ENCODE measurements around the gene KRTAP5-2. TPM values are rescaled to one million over a fixed set of nuclear protein-coding genes. Genes with fewer than 3 reads are reported as not detected.
"Not testable (repeated sequence)": the region's sequence is repeated elsewhere in the genome, so short reads cannot be mapped to it uniquely, and the experiment has no call there.

The KRTAP5-2 gene
- total RNA-seq, 1 donor from 2014 or later, result not detected

GRCh38 chr11:1592628-1593027 is 5.5 kb downstream of the KRTAP5-2 start:
- intact Hi-C loops (cut with micrococcal nuclease), result no loop called here

GRCh38 chr11:1589996-1590395 is 8.1 kb downstream of the KRTAP5-2 start:
- intact Hi-C loops (cut with micrococcal nuclease), result loop anchor here (1.0 kb wide), 1 partner anchor 16 kb away; no protein-coding TSS in a partner anchor

- intact Hi-C loops (cut with micrococcal nuclease), result loop anchor here (1.0 kb wide), 1 partner anchor 15 kb away; no protein-coding TSS in a partner anchor
These were observed 8.7 kb downstream of the KRTAP5-2 start for GRCh38 chr11:1589191-1589963.

GRCh38 chr11:1586699-1587098 is 11.4 kb downstream of the KRTAP5-2 start:
- intact Hi-C loops (cut with micrococcal nuclease), result no loop called here

DNA sequence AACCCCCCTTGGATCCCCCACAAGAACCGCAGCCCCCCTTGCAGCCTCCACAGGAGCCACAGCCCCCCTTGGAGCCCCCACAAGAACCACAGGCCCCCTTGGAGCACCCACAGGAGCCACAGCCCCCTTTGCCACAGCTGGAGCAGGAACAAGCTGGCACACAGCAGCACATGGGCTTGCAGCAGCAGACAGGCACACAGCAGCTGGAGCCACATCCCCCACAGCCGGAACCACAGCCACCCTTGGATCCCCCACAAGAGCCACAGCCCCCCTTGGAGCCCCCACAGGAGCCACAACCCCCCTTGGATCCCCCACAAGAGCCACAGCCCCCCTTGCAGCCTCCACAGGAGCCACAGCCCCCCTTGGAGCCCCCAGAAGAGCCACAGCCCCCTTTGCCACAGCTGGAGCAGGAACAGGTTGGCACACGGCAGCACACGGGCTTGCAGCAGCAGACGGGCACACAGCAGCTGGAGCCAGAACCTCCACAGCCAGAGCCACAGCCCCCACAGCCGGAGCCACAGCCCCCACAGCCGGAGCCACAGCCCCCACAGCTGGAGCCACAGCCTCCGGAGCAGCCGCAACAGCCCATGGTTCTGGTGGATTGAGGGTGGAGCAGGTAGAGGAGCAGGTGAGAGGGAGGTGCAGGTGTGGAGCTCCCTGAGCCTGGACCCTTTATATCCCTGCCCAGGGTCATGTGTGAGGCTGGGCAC is 13.3 kb downstream of the KRTAP5-2 start, which contains the start of gene KRTAP5-1:
Gene KRTAP5-1 (minus strand): TSS at position 623 of the 710 bp plus-strand sequence. CDS start 34 bp downstream, at position 589.
- intact Hi-C loops (cut with micrococcal nuclease), result not testable (repeated sequence)

DNA sequence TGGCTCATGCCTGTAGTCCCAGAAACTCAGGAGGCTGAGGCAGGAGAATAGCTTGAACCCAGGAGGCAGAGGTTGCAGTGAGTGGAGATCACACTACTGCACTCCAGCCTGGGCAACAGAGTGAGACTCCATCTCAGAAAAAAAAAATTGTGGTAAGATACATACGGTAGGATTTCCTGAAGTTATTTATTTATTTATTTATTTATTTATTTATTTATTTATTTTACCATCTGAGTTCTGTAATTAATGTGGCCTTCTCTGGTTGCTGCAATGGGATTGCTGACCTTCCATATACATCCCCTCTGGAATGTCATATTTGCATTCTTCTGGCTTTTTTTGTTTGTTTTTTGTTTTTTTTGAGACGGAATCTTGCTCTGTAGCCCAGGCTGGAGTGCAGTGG is 15.2 kb downstream of the KRTAP5-2 start:
- intact Hi-C loops (cut with micrococcal nuclease), result not testable (repeated sequence)

GRCh38 chr11:1581976-1582375 is 16.1 kb downstream of the KRTAP5-2 start:
- intact Hi-C loops (cut with micrococcal nuclease), result no loop called here

DNA sequence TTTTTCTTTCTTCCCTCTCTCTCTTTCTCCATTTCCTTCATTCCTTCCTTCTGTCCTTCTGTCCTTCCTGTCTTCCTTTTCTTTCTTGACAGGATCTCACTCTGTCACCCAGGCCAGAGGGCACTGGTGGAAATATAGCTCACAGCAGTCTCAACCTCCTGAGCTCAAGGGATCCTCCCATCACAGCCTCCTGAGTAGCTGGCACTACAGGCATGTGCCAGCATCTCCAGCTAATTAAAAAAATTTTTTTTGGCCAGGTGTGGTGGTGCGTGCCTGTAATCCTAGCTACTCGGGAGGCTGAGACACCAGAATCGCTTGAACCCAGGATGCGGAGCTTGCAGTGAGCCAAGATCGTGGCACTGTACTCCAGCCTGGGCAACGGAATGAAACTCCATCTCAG is 21.3 kb downstream of the KRTAP5-2 start:
- intact Hi-C loops (cut with micrococcal nuclease), result loop anchor here (10.0 kb wide), 1 partner anchor 462 kb away; no protein-coding TSS in a partner anchor

DNA sequence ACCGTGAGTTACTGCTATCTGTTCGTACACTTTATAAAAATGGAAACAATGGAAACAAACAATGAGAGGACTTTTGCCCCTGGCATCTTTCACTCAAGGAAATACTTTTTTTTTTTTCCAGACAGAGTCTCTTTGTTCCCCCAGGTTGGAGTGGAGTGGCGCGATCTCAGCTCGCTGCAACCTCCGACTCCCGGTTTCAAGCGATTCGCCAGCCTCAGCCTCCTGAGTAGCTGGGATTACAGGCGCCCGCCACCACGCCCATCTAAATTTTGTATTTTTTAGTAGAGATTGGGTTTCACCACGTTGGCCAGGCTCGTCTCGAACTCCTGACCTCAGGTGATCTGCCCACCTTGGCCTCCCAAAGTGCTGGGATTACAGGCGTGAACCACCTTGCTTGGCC is 22.3 kb downstream of the KRTAP5-2 start:
- intact Hi-C loops (cut with micrococcal nuclease), result loop anchor here (10.0 kb wide), 1 partner anchor 461 kb away; no protein-coding TSS in a partner anchor

GRCh38 chr11:1574933-1575242 is 23.2 kb downstream of the KRTAP5-2 start:
- intact Hi-C loops (cut with micrococcal nuclease), result loop anchor here (1.0 to 10.0 kb wide), 7 partner anchors 14 to 648 kb away; partner anchors contain the start of genes AP2A2 and TOLLIP

GRCh38 chr11:1574238-1574932 is 23.7 kb downstream of the KRTAP5-2 start:
- intact Hi-C loops (cut with micrococcal nuclease), result loop anchor here (1.0 to 10.0 kb wide), 7 partner anchors 15 to 647 kb away; partner anchors contain the start of genes AP2A2 and TOLLIP

- intact Hi-C loops (cut with micrococcal nuclease), result loop anchor here (1.0 to 10.0 kb wide), 8 partner anchors 15 to 647 kb away; partner anchors contain the start of genes AP2A2, BRSK2 and TOLLIP
These were observed 24.2 kb downstream of the KRTAP5-2 start for GRCh38 chr11:1573903-1574237.

DNA sequence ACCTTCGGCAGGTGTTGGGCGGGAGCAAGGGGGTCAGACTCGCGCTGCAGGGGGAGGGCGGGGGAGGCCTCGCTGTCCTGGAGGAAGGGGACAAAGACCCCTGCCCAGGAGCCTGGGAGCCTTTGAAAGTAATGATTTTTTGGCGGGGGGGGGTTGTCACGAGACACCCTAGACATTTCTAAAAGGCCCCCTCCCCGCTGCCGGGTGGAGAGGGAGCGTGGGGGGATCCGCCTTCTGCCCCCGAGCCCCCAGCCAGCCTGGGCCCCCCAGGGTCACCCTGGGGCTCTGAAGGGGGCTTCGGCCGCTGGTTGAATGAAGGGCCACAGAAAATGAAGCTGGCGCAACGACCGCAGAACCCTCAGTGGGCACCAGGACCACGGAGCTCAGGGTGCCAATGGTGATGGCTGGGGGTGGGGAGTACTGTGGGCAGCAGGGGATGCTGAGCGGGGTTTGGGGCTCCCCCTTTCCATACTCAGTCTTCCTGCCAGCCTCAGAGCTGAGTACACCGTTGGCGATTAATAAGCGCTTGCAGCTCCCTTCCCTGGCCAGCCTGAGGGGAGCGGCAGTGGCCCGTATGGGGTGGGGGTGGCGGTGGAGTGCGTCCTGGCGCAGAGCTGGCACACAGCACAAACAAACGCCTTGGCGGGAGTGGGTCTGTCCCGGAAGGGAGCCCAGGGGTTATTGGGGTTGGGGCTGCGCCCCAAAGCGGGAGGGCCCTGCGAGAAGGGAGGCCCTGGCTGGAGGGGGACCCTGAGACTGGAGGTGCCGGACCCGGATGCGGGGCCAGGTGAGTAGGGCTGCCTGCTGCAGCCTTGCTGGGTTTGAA is 24.8 kb downstream of the KRTAP5-2 start:
- intact Hi-C loops (cut with micrococcal nuclease), result loop anchor here (2.0 to 10.0 kb wide), 4 partner anchors 184 to 646 kb away; partner anchors contain the start of genes AP2A2, BRSK2 and TOLLIP

- intact Hi-C loops (cut with micrococcal nuclease), result loop anchor here (2.0 to 10.0 kb wide), 4 partner anchors 184 to 645 kb away; partner anchors contain the start of genes AP2A2, BRSK2 and TOLLIP
These were observed 25.7 kb downstream of the KRTAP5-2 start, which contains the start of gene DUSP8 for GRCh38 chr11:1572197-1573076. TSS of gene DUSP8 (minus strand) at chr11:1572271. CDS start at chr11:1565826, 6,445 bp downstream.

DNA sequence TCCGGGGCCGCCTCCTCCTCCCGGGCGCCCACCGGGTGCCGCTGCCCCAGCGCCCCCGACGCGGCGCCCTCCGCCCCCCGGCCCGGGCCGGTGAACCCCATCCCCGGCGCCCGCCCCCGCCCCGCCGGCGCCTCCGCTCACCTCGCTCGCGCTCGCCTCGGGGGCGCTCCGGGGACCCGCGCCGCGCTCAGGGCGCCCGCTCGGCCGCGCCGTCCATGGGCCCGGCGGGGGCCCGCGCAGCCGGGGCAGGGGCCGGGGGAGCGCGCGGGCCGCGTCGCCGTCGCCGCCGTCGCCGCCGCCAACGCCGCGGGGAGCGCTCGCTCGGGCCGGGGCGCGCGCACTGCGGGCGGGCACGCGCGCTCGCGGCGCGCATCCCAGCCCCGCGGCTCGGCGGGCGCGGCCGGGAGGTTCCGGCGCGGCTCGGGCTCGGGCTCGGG is 26.3 kb downstream of the KRTAP5-2 start:
- intact Hi-C loops (cut with micrococcal nuclease), result loop anchor here (2.0 to 10.0 kb wide), 4 partner anchors 183 to 644 kb away; partner anchors contain the start of genes AP2A2, BRSK2 and TOLLIP

- intact Hi-C loops (cut with micrococcal nuclease), result loop anchor here (5.0 to 10.0 kb wide), 3 partner anchors 264 to 644 kb away; partner anchors contain the start of genes AP2A2 and TOLLIP
These were observed 27.0 kb downstream of the KRTAP5-2 start for GRCh38 chr11:1570896-1571759.

DNA sequence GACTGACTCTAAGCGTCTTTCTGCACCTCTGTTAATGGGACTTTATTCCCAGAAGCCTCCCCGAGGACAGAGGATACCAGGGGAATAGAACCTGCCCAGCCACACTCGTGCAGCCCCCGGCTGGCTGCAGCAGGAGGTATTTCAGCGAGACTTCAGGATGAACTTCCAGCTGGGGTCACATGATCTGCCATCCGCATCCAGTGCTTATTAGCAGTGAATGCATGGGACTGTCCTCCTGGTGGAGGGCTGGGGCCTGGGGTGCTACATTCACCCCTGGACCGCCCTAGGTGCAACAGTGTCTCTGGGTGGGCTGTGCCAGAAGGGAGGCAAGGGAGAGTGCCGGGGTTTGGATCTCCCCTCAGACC is 27.6 kb downstream of the KRTAP5-2 start:
- intact Hi-C loops (cut with micrococcal nuclease), result loop anchor here (5.0 to 10.0 kb wide), 3 partner anchors 263 to 643 kb away; partner anchors contain the start of genes AP2A2 and TOLLIP

- intact Hi-C loops (cut with micrococcal nuclease), result loop anchor here (5.0 to 10.0 kb wide), 3 partner anchors 263 to 643 kb away; partner anchors contain the start of genes AP2A2 and TOLLIP
These were observed 28.1 kb downstream of the KRTAP5-2 start for GRCh38 chr11:1570001-1570453.
